SIG-M5 treated with dmso at 0.1 percent for 504 hours (cell line): Measurements from ENCODE around the gene ZNF365.
"Not testable (repeated sequence)": the region's sequence is repeated elsewhere in the genome, so short reads cannot be mapped to it uniquely, and the experiment has no call there.

Source experiments
- DNase-seq: peaks from one replicate; lab custom pipeline; 2025; ENCODE audit not compliant: unreplicated experiment; lab: John Stamatoyannopoulos, UW

Gene ZNF365

DNA sequence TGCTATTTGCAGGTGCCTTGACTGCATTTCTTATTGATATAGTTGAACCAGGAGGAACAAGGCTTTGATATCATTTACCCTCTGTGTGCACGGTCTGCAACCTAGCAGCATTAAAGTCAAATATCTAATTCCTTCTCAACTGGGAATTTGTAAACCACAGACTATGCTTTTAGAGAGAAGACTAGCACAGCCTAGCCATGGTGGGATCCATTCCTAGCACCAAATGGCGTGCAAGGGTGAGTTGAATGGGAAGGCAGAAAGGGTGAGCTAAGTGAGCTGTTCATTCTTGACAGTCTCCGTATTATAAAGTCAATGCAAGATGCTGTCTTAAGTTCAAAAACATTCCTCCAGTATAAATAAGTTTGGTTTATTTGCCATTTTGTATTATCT lies 2.9 kb downstream of the ZNF365 start:
- DNase-seq, result no peak

DNA sequence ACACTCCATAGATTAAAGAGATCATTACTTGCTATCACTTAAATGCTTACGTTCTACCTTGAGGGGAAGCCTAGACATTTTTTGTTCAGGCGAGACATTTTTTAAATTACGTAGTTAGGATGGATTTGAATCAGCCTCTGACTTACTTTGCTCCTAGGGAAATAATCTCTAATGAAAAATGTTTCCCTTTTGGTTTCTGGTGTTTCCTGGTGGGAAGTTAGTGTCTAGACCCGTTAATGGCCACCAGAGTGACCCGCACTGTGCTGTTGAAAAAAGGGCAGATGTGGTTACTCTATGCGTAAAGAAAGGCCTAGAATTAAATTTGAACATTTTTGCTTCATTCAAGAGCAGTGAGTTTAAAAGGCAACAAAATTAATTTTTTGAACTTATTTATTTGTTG lies 3.8 kb downstream of the ZNF365 start:
- DNase-seq, result no peak

DNA sequence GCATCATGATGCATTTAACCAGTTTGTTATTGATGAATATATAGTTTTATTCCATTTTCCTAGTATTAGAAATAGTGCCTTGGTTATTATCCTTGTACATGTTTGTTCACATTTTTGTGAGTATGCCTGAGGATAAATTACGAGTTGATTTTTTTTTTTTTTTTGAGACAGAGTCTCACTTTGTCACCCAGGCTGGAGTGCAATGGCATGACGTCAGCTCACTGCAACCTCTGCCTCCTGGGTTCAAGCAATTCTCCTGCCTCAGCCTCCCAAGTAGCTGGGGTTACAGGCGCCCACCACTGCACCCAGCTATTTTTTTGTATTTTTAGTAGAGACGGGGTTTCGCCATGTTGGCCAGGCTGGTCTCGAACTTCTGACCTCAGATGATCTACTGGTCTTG lies 4.7 kb downstream of the ZNF365 start:
- not testable (repeated sequence) for DNase-seq

DNA sequence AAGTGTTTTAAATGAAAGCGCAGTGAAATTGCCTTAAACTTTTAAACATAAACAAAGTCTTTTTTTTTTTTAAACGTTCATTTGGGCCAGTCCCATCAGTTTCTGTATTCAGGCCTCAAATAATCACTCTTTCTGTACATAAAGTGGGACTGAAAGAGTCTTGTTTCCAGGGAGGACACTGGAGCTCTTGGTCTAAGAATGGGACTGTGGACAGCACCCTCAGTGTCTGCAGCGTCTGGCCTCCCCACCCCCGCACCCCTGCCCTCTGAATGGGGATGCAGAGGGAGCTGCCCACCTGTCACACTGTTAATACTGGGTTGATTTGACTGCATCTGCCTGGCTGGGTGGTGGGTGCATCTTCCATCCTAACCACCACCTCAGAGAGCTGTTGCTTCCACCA lies 5.2 kb downstream of the ZNF365 start:
- DNase-seq, result no peak

DNA sequence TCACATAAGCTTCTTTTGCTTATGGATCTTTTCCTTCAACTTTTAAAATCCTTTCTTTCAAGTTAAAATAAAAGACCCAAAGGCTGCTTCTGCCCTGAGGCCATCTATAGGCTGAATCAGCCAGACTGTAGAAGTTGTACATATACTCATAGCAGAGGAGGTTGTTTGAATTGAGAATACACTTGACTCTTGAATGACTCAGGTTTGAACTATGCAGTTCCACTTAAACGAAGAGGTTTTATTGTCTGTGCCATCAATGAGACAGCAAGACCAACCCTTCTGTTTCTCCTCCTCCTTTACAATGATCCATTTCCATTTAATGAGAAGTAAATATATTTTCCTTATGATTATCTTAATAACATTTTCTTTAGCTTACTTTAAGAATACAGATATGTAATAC lies 5.8 kb downstream of the ZNF365 start:
- DNase-seq, result peak; percentile 5

DNA sequence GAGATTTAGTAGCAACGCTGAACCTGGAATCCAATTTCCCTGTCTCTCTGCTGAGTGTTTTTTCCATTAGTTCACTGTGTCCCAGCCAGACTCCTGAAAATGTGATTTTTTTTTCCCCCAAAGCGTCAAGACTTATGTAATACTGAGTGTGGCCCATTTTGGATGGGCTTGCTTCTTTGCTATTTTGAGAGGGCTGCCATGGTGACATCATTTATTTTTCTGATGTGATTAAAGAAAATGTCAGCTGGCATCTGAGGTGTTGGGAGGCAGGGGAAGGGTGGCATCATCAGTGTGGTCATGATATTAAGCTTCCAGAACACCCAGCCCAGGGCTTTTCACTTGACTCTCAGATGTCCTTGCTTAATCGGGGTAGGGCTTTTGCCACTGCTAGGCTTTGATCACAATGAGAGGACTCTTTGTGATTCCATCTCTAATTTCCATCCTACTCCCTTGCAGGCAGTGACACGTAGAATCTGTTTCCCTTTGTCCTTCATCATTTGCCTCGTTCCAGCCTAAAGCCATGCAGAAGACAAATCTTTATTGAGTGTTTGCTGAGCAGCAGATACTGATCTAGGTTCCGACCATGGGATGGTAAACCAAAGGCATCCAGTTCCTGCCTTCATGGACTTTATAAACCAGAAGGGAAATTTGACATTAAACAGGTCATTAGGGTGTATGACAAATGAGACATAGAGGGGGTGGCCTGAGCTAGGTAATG lies 7.4 kb downstream of the ZNF365 start:
- DNase-seq, result no peak

DNA sequence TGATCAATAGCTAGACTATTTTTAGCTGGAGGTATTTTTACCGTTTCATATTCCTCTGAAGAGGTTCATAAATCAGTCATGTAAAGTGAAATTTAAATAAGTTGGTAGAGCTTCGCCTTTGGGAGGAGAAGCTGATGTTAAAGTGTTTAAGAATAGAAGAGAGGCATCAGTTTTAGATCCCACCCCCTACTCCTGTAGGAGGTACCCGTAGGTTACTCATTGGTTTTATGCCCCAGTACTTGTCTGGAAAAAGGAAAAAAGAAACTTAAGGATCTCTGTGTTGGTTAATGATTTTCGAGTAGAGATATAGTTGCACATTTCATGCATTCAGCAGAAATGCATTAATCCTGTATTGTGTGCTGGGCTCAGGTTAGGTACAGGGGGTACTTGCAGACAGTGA lies 8.7 kb downstream of the ZNF365 start:
- DNase-seq, result no peak

DNA sequence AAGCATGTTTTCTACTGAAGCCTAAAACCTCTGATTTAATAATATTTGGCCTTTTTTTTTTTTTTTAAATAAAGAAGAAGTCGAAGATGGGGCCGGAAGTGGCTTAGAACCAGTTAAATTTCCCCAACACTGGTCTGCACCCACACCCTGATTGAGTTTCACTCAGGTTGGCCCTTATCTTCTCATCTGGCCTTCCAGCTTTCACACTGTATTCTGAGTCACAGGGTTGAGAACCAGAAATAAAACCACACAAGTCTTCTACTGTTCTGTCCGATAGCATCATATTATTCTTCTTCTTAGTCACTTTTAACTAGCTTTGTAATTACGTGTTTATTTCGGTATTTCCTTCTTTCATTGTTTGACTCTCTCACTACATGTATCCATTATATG lies 9.9 kb downstream of the ZNF365 start:
- no peak for DNase-seq

DNA sequence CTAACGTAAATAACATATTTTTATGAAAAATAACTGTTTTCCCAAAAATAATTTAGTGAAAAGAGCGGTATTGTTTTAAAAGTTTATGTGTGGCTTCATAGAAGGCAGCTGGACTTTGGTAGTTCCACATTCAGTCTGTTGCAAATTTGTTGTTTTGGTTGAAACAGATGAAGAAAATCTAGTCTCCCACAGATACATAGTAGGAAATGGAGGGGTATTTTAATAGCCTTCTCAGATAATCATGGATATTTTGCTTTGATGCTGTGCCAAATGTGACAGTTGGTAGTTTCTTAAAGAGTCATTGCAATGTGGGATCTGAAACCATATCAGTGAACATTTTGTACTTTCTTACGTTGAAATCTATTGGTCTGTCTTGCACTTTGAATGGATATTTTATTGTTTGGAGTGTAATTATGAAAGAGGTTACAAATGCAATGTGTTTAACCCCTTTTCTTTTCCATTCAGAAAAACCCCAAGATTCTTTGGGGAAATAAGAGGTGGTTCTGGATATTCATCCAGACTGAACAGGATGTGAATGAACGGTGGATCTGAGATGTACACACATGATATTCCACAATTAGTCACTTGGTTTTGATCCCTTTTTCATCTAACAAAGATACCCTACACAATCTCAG lies 10.4 kb downstream of the ZNF365 start:
- DNase-seq, result no peak

DNA sequence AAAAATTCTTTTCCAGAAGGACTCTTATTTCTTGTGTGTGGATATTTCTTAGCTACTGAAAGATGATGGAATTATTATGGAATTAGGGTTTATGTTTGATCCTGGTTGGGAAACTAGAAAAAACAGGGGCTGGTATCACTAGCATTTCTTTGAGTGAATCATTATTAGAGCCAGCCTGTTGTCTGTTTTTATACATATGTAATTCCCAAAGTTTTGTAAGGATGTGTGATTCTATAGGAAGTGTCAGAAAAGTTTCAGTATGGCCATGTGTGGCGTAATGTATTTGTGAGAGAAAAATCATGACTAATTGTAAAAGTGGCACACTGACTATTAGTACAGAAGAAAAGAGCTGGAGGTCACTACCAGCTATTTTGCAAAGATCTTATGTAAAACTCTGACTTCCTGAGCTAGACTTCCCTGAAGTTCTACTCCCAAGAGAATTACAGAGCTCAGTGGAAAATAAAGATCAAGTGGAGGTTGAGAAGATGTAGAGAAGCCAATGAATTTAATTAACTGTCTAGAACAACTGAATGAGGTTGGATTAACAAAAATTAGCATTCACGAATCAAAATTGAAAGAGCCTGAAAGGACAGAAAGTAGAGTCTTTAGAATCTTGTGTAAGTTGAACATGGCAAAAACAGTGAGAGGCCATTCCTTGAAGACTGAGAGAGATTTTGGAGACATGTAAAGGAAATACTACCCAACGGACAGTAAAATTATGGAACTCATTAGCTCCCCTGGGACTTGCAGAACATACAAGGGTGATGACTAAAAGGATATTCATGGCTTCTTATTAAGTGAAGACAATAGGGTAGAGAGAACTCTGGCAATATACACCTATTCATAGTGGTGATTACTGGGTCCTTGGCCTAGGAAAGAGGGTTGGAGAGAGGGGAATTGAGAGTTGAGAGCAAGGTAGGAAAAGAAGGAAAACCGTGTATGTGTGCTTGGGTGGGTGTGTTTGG lies 12.5 kb downstream of the ZNF365 start:
- no peak for DNase-seq

DNA sequence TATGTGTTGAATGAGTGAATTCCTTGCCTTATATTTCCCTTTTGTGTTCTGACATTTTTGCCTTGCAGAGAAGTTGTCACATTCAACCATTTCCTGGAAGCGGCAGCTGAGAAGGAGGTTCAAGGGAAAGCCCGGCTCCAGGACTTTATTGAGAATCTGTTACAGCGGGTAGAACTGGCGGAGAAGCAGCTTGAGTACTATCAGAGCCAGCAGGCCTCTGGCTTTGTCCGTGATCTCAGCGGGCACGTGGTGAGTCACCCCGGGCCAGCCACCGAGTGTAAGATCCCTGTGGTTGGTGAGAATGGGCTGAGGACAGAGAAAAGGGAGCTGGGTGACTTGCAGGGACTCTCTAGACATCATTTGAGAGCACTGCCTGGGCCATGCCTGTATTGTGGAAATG lies 14.2 kb downstream of the ZNF365 start:
- DNase-seq, result no peak

DNA sequence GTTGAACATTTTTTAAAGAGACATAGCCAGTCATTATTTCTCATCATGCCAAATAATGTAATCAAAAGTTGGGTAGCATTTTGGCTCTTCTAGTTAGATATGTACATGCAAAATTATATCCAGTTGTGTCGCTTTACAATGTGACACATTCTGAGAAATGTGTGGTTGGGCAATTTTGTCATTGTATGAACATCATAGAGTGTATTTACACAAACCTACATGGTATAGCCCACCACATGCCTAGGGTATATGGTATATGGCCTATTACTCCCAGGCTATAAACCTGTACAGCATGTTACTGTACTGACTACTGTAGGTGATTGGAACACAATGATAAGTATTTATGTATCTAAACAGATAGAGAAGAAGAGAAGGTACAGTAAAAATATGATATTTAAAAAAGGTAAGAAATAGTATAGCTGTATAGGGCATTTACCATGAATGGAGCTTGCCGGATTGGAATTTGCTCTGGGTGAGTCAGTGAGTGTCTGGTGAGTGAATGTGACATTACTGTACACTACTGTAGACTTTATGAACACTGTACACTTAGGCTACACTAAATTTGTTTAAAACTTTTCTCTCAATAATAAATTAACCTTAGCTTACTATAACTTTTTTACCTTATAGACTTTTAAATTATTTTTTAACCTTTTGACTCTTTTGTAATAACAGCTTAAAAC lies 16.5 kb downstream of the ZNF365 start:
- DNase-seq, result no peak

DNA sequence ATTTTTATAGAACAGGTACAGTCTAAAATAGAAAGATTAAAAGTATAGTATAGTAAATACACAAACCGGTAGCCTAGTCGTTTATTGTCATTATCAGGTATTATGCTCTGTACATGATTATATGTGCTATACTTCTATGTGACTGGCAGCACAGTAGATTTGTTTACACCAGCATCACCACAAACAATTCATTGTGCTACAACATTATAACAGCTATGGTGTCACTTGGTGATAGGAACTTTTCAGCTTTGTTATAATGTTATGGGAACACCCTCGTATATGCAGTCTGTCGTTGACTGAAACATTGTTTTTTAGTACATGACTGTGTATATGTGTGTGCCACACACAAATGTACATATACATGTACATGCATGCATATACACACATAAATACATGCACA lies 19.1 kb downstream of the ZNF365 start:
- no peak for DNase-seq

DNA sequence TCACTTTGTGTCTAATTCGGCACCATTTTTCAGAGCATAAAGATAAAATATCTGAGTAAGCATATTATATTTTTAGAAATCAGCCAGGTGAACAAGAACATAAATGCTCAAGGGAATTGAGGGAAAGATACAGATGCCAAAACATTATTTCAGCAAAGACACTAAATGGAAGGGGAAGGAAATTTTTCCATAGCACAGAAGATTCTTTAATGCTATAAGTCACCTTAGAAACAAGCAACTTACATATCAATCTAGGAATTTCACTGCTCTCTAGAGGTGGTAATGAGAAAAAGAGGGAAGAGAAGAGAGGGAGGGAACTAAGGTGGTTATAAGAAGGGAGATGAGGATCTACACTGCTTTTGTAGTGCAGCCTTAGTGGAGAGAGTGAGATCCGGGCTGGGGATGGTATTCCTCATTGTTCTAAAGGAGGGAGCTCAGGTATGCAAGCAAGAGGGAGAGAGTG lies 20.4 kb downstream of the ZNF365 start:
- DNase-seq, result no peak

DNA sequence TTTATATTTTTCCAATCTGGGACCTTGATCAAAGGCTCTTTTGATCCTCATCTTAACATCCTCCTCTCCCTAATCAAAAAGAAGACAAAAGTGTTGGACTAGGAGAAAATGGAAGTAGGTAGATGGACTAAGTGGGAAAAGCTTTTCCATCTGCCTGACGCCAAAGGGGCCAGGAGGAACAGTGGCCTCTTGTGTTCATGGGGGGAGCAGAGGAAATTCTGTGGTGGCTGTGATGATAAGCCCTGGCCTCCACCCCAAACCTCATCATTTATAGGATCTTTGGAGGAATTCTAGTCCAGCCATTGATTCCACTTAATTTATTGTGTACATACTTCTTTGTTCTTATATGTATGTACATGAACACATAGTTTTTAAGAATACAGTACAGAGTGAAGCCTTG lies 21.7 kb downstream of the ZNF365 start:
- no peak for DNase-seq

DNA sequence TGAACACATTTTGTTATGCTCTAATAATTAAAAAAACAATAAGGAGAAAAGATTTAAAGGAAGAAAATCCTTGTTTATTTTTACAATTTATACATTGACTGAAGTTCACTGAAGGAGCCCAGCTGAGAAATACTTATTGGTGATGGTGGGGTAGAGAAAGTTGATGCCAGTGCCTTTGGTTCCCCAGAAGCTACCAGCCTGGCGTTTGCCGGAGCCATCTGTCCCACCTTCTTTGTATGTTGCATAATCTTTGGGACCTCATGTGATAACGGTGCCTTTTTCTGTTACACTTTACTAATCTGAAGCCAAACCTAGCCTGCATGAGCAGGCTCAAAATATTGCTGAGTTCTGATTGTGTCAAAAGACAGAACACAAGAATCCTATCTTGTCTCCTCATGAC lies 22.7 kb downstream of the ZNF365 start:
- no peak for DNase-seq

DNA sequence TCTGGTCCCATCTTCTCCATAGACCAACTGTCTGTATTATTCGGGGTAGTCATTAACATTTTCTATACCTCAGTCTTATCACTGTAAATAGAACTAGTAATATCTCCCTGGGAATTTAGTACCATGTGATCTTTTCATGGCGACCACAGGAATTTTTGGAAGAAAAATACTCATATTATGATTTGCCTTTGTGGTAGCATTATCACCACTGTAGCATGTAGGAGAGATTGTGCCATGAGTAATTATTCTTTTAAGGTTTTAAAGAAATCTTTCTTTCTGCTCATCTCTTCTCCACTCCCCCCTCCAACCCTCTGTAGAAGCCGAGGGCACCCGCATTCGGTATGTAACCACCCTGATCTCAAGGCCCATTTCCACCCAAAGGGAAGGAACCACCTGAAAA lies 25.0 kb downstream of the ZNF365 start:
- no peak for DNase-seq

DNA sequence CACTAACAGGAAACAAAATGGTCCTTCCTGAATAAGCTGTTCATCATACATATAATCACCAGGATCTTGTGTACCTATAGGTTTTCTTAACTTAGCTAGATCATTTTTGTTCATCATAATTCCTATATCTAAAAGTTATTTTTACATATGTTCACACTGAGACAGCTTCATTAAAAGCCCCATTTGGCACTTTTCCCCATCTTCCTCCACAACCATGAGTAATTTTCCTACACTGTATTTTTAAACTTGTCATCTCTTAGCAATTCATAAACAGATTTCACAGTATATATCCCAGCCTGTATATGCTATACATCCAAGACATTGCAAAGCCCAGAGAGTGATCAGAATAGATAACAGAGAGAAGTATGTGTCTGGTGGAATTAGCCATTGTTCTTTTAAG lies 28.3 kb downstream of the ZNF365 start:
- DNase-seq, result no peak

DNA sequence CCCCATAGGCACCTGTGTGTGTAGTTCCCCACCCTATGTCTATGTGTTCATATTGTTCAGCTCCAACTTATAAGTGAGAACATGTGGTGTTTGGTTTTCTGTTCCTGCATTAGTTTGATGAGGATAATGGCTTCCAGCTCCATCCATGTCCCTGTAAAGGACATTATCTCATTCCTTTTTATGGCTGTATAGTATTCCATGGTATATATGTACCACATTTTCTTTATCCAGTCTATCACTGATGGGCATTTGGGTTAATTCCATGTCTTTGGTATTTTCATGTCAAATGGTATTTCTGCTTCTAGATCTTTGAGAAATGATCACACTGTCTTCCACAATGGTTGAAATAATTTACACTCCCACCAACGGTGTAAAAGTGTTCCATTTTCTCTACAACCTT lies 36.4 kb downstream of the ZNF365 start:
- DNase-seq, result not testable (repeated sequence)

DNA sequence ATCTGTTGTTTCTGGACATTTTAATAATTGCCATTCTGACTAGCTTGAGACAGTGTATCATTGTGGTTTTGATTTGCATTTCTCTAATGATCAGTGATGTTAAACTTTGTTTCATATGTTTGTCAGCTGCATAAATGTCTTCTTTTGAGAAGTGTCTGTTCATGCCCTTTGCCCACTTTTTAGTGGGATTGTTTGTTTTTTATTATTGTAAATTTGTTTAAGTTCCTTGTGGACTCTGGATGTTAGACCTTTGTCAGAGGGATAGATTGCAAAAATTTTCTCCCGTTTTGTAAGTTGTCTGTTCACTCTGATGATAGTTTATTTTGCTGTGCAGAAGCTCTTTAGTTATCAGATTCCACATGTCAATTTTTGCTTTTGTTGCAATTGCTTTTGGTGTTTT lies 36.8 kb downstream of the ZNF365 start:
- not testable (repeated sequence) for DNase-seq

DNA sequence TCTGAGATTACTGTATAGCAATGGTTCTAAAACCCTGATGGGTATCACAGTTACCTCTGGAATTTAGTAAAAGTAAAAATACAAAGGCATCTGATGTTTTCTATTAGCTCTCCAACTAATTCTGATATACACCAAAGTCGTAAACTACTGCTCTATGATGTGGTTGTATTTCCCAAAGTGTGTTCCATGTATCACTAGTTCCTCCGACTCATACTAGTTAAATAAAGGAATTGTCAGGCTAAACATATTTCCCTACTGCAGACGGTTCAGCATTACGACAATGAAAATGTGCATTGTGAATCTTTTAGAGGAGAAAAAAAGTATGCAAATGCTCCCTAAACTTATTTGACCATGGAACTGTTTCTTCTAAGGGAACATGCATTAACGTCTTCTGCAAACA lies 38.9 kb downstream of the ZNF365 start:
- no peak for DNase-seq
